Eye (tissue), 1 donor: ENCODE measurements around the gene NAA10.
A peak's percentile ranks its signal among the peaks of the same experiment; 100 is the strongest.

Experiments used
- DNase-seq: peaks from one replicate; pipeline ENCODE4 v3.0.0-alpha.2; 2015

Gene NAA10

GRCh38 chrX:153966841-153967535 is 32.2 kb upstream of the NAA10 start:
- no peak for DNase-seq

- DNase-seq, result no peak
Measured at GRCh38 chrX:153966283-153966688, 31.4 kb upstream of the NAA10 start.

- no peak for DNase-seq
Measured at GRCh38 chrX:153965406-153965805, 30.6 kb upstream of the NAA10 start.

DNA sequence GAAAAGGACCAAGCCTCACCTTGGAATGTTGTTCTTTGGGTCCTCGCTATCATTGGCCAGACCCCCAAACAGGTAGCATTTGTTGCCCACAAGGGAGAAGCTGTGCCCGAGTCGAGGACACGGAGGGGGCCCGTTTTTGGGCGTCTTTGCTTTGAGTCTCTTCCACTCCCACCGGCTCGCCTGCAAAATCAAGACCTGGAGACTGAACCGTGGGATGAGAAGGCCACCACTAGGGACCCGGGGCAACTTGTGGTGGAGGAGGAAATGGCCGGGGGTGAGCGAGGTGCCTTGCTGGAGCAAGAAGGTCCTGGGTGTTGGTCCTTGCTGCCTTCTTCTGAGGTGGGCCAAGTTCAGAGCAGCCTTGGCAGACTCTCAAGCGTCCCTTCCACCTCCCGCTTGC is 29.3 kb upstream of the NAA10 start:
- DNase-seq, result no peak

- no peak for DNase-seq
Measured at GRCh38 chrX:153963546-153963945, 28.7 kb upstream of the NAA10 start.

DNA sequence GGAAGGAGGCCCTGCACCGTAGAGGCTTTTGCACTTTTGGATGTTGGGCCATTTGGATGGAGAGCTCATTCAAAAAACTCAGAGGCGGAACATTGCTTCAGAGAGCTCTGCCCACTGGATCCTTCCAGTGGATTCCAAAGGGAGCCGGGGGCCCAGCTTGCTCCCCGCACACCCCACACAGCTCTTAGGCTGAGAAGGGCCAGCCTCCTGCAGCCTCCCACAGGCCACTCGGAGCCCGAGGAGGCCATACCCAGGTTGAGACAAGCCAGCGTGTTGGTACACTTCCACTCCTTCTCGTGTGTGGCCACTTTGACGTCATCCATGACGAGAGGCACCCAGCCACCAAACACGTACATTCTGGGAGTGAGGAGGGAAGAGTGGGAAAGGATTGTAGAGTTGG is 26.5 kb upstream of the NAA10 start:
- DNase-seq, result no peak

DNA sequence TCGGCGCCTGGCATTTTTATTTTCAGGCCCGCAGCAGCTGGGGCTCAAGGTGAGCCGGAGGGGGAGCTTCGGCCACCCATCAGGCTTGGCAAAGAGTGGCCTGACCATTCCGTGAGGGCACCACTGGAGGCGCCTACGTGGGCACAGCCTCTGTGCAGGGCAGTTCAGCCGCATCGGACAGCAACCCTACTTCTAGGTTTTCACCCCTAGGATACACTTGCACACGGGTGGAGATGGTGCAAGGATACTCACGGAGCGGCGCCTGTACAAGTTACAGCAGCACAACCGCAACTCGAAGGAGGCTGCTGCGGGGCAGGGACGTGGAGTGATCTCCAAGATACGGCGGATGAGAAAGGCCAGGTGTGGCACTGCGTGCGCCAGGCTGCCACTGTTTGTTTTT is 25.9 kb upstream of the NAA10 start:
- DNase-seq, result no peak

DNA sequence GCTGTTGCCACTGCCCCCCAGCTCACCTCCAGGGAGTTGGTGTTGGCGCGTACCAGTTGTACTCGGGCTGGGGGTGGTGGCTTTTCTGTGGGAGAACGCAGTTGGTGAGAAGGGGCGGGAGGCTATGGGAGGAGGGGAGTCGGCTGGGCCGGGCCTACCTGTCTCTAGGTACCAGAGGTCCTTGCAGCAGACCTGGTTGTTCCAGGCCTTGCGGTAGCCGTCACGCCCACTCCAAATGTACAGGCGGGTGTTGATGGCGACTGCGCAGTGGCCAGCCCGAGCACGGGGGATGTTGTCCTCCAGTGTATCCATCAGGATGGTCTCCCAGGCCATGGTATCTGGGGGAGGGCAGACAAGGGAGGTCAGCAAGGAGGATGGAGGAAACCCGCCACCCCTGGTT is 25.2 kb upstream of the NAA10 start:
- DNase-seq, result no peak

DNA sequence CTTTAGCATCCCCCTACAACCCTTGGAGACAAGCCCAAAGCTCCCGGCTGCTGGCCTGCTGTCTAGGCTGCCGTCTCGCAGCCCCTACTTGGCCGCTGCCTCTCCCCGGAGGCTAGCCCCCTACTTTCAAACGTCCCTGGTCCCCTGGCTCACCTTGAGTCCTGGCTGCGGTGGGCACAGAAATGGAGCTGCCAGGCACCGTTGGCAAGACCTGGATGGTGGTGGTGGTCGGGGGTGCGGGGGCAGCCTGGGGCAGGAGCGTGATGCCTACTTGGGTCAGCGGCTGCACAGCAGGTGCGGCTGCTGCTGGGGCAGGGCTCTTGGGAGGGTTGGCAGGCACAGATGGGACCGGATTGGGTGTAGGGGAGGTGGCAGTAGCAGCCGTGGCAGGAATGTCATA is 24.8 kb upstream of the NAA10 start:
- no peak for DNase-seq

- DNase-seq, result no peak
Measured at GRCh38 chrX:153958605-153959004, 23.8 kb upstream of the NAA10 start.

GRCh38 chrX:153957224-153957623 is 22.4 kb upstream of the NAA10 start:
- DNase-seq, result no peak

- DNase-seq, result no peak
Measured at GRCh38 chrX:153956044-153956907, 21.4 kb upstream of the NAA10 start.

DNA sequence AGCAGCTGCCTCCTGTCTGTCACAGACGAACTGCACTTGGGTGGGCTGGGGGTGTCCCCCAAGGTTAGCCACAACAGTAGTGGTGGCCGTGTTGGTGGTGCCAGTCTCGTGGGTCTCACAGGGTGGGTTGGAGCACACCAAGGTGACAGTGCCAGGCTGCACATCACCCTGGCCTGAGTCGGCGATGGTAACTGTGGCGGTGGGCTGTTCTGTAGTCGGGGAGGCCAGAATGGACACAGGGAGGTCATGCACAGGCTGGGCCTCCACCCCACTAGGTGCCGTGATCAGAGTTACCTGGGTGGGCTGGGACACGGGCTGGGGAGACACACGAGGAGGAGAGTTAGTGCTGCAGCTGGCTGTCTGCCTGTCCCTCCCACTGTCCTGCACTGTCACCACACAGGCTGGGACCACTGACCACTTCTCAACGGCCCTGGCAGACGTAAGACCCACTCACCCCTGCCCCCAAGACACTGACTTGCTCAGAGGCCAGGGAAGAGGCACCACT is 20.4 kb upstream of the NAA10 start:
- DNase-seq, result no peak

- no peak for DNase-seq
Measured at GRCh38 chrX:153954558-153955227, 19.9 kb upstream of the NAA10 start.

- DNase-seq, result no peak
Measured at GRCh38 chrX:153953892-153954557, 19.2 kb upstream of the NAA10 start.

DNA sequence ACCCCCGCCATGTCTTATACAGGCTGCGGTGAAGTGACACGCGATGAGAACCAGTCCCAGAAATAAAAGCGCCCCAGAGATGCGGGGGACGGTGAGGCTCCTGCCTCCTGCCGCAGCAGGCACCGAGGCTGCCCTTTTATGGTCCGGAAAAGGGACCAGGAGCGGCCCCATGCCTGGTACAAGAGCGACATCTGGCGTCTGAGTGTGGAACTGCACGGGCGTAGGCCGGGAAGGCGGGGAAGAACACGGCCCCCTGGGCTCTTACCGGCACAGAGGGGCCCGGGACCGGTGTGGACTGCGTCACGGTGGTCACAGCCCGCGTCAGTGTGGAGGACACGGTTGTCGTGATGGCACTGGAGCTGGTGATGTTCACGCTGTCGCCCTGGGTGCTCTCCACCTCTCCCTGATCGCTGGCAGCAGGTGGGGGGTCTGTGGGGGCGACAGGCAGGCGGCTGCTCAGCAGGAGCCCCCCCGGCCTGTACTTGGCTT is 18.5 kb upstream of the NAA10 start:
- DNase-seq, result peak; percentile 87

DNA sequence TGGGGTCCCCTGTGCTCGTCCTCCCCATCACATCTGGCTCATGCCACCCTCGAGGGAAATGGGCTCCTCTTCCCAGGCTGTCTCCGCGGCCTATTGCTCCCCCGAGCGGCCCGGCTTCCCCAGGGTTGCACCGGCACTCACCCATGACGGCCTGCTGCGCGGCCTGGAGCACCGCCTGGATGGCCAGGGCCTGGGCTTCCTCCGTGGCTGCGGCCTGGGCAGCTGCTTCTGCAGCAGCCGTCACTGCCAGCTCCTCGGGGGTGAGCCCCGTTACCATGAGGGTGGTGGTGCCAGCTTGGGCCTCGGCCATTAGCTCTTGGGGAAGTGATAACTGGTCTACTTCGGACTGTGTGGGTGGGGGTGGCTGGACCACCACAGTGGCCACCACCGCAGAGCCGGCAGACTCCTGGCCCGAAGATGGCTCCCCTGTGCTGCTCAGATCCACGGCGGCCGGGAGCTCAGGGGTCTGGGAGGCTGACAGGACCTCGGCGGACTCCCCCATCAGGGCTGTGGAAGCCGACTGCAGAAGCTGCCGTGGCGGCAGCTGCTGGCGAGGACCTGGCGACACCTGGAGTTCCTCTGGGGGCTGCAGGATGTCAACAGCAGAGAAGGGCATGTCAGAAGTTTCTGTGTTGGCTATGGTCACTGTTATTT is 17.7 kb upstream of the NAA10 start:
- no peak for DNase-seq

GRCh38 chrX:153951683-153952372 is 17.0 kb upstream of the NAA10 start:
- no peak for DNase-seq

- DNase-seq, result peak; percentile 56
Measured at GRCh38 chrX:153950127-153950526, 15.3 kb upstream of the NAA10 start.

DNA sequence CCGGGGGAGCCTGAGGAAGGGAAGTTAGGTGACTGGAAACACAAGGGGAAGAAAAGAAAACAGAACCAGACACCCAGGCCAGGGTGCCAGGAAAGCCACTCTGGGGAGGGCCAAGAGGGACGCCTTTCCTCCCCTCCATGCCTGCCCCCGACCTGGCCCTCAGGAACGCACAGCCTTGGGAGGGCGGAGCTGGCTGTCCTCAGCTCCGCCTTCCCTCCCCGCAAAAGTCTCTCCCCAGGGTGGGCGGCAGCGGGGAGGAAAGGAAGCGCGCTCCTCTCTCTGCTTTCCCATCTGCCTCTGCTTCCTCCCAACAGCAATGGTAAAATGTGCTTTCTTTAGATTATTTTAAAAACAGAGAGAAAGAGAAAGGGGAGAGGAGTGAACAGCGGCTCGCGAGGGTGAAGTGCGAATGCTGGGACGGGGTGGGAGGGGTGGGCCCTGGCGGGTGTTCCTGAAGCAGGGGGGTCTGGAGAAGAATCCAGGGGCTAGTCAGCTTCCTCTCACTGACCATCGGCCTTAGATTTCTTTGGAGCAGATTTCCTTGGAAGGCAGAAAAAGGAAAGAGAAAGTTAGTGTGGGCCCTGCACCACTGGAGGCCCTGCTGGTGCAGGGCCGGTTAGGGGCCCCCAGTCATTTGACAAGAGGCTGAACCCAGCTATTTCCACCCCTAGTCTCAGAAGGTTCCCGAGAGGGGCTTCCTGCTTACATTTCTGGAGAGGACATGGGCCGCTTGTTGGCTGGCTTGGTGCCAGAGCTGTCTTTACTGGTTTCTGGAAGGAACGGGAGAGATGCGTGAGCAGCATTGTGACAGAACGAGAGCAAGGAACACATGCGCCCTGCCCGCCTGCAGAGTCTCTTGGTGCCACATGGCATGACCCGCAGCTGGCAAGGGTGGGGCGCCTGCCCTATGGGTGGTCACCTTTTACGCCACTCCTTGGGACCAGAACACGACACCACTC is 14.3 kb upstream of the NAA10 start:
- peak; percentile 43 for DNase-seq
